GM12872 (cell line): ENCODE results near the gene ECHS1.
A peak's percentile ranks its signal among the peaks of the same experiment; 100 is the strongest.

Experiments
- CTCF ChIP-seq: IDR thresholded peaks from 3 replicates; pipeline ENCODE4 v1.5.1; 2011; ENCODE audit warnings: low read depth, mild to moderate bottlenecking, low read length, moderate library complexity; ENCODE audit not compliant: insufficient read depth

ECHS1 gene

GRCh38 chr10:133332936-133333699 lies 40.0 kb downstream of the ECHS1 start:
- TF ChIP-seq CTCF = no peak

DNA sequence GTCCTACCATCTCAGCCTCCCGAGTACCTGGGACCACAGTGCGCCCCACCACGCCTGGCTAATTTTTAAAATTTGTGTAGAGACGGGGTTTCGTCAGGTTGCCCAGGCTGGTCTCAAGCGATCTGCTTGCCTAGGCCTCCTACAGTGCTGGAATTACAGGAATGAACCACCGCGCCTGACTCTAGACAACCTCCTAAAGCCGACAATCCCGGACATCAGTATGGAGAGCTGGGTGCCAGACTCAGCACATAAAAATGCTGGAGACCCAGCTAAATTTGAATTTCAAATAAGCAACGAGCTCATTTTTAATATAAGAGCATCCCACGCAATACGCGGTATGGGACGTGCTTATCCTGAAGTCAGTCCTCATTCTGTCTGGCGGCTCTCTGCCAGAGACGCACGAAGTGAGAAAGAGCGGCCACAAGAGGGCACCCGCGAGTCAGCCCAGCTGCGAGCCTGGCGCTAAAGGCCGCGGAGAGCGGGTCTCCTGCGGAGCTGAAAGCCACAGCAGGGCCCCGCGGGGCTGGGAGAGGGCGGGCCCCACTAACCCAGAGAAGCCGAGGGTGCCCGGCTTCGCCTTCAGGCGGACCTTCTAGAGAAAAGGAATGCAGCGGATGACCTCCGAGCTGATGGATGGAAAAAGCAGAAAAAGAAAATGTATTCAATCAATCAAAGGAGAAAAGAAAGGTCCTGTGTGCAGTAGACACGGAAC lies 43.5 kb downstream of the ECHS1 start:
- TF ChIP-seq CTCF = peak; percentile 90

- no peak for TF ChIP-seq CTCF
Measured at GRCh38 chr10:133328358-133329343, 44.5 kb downstream of the ECHS1 start.

GRCh38 chr10:133327651-133328357 lies 45.4 kb downstream of the ECHS1 start:
- TF ChIP-seq CTCF = no peak

GRCh38 chr10:133326745-133327650 lies 46.2 kb downstream of the ECHS1 start:
- no peak for TF ChIP-seq CTCF

DNA sequence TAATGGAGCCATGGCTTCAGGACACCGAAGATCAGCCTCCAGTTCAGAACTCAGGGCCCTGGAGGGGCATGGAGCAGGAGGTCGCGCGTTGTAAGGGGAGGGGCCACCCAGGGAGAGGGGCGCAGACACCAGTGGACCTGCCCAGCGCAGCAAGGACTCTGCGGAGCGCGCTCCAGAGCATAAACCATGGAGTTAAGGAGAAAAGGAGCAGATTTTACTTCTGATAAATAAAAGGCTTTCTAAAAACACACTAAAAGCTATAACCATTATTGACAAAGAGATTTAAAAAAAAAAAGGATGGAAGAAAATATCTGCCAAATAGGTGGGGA lies 47.0 kb downstream of the ECHS1 start:
- no peak for TF ChIP-seq CTCF
